ENCODE measurements around the gene TMEM237.
"Not testable (repeated sequence)": the region's sequence is repeated elsewhere in the genome, so short reads cannot be mapped to it uniquely, and the experiment has no call there.

DNA sequence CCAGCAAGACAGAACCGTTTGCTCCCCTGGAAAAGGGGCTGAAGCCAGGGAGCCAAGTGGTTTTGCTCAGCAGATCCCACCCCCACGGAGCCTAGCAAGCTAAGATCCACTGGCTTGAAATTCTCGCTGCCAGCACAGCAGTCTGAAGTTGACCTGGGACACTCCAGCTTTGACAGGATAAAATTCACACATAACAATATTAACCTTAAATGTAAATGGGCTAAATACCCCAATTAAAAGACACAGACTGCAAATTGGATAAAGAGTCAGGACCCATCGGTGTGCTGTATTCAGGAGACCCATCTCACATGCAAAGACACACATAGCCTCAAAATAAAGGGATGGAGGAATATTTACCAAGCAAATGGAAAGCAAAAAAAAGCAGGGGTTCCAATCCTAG lies 27.9 kb upstream of the TMEM237 start:
- TF ChIP-seq, protein P1, sequence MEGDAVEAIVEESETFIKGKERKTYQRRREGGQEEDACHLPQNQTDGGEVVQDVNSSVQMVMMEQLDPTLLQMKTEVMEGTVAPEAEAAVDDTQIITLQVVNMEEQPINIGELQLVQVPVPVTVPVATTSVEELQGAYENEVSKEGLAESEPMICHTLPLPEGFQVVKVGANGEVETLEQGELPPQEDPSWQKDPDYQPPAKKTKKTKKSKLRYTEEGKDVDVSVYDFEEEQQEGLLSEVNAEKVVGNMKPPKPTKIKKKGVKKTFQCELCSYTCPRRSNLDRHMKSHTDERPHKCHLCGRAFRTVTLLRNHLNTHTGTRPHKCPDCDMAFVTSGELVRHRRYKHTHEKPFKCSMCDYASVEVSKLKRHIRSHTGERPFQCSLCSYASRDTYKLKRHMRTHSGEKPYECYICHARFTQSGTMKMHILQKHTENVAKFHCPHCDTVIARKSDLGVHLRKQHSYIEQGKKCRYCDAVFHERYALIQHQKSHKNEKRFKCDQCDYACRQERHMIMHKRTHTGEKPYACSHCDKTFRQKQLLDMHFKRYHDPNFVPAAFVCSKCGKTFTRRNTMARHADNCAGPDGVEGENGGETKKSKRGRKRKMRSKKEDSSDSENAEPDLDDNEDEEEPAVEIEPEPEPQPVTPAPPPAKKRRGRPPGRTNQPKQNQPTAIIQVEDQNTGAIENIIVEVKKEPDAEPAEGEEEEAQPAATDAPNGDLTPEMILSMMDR (conservative IDR thresholded peaks at IDR 0.05; ENCODE audit: low read length) = not testable (repeated sequence)
- not testable (repeated sequence) for TF ChIP-seq EZH2phosphoT487 (IDR thresholded peaks at IDR 0.05; ENCODE audit: borderline replicate concordance, low read depth, low read length)
